ENCODE measurements around the gene COPS9. TPM values are rescaled to one million over a fixed set of nuclear protein-coding genes. Genes with fewer than 3 reads are reported as not detected.

COPS9 gene
- polyA plus RNA-seq, 1 donor (not counting 4 experiments of a cell fraction or from before 2014, with no cell fraction given) = 399 TPM

- H3K27me3 ChIP-seq (ENCODE audit: control insufficient read depth, extremely low read depth, insufficient read depth, low read length) = peaks cover 9% of the 10 kb centered on the region
- no peak overlapping the region for H3K9ac ChIP-seq (ENCODE audit: control insufficient read depth, extremely low read depth, insufficient read depth, low read length)
- no peaks in the 10 kb centered on the region for H4K20me1 ChIP-seq (ENCODE audit: control insufficient read depth, extremely low read depth, insufficient read depth, low read length)
- H2AFZ ChIP-seq (ENCODE audit: control insufficient read depth, low read length) = no peak overlapping the region
- H3K79me2 ChIP-seq (ENCODE audit: control insufficient read depth, insufficient read depth, low read length) = no peaks in the 10 kb centered on the region
- H3K4me1 ChIP-seq (ENCODE audit: control insufficient read depth, extremely low read depth, insufficient read depth, low read length) = no peaks in the 10 kb centered on the region
- peaks cover 3% of the 10 kb centered on the region for H3K9me3 ChIP-seq (ENCODE audit: control insufficient read depth, low read depth, low read length)
- no peak for TF ChIP-seq EZH2 (IDR thresholded peaks at IDR 0.05; ENCODE audit: low read length)
- no peak for TF ChIP-seq CTCF (optimal IDR thresholded peaks at IDR 0.05 in 1 of 3, IDR thresholded peaks at IDR 0.05 in 1 of 3, conservative IDR thresholded peaks at IDR 0.05 in 1 of 3; ENCODE audit: extremely low read depth in 1 of 3, insufficient read depth in 2 of 3, low read length in 3 of 3)
- no peak overlapping the region for H3K4me2 ChIP-seq (ENCODE audit: control insufficient read depth, extremely low read depth, insufficient read depth, low read depth, low read length)
- no peaks in the 10 kb centered on the region for H3K36me3 ChIP-seq (ENCODE audit: control insufficient read depth in 2 of 2, extremely low read depth in 1 of 2, insufficient read depth in 2 of 2, low read length in 2 of 2)
- no peaks in the 10 kb centered on the region for H3K9me1 ChIP-seq (ENCODE audit: control insufficient read depth, extremely low read depth, insufficient read depth, low read length)
- no peak overlapping the region for H3K4me3 ChIP-seq (ENCODE audit: control insufficient read depth in 2 of 3, extremely low read depth in 1 of 3, insufficient read depth in 2 of 3, low read depth in 1 of 3, low read length in 3 of 3)
- FAIRE-seq (no peak), DNase-seq (ENCODE audit: low read depth, low spot score) (no peak)
- no peak overlapping the region for H3K27ac ChIP-seq (ENCODE audit: control insufficient read depth, insufficient read depth, low read length)
- dilution Hi-C loops (cut with MboI; ENCODE audit: extremely low pct_ligation_motif_present, low sequenced_read_pairs) = no loop called here
These were observed 25.1 kb upstream of the COPS9 start for GRCh38 chr2:240161087-240161750.

- Histone ChIP-seq H3K36me3 (ENCODE audit: control insufficient read depth in 2 of 2, extremely low read depth in 1 of 2, insufficient read depth in 2 of 2, low read length in 2 of 2) (no peaks in the 10 kb centered on the region), H3K9ac (ENCODE audit: control insufficient read depth, extremely low read depth, insufficient read depth, low read length) (no peak overlapping the region), H3K27ac (ENCODE audit: control insufficient read depth, insufficient read depth, low read length) (no peak overlapping the region), H3K27me3 (ENCODE audit: control insufficient read depth, extremely low read depth, insufficient read depth, low read length) (peaks cover 7% of the 10 kb centered on the region), H3K4me2 (ENCODE audit: control insufficient read depth, extremely low read depth, insufficient read depth, low read depth, low read length) (no peak overlapping the region), H3K9me3 (ENCODE audit: control insufficient read depth, low read depth, low read length) (peaks cover 3% of the 10 kb centered on the region), H3K79me2 (ENCODE audit: control insufficient read depth, insufficient read depth, low read length) (no peaks in the 10 kb centered on the region), H2AFZ (ENCODE audit: control insufficient read depth, low read length) (no peak overlapping the region), H3K4me3 (ENCODE audit: control insufficient read depth in 2 of 3, extremely low read depth in 1 of 3, insufficient read depth in 2 of 3, low read depth in 1 of 3, low read length in 3 of 3) (no peak overlapping the region), H3K9me1 (ENCODE audit: control insufficient read depth, extremely low read depth, insufficient read depth, low read length) (no peaks in the 10 kb centered on the region), H4K20me1 (ENCODE audit: control insufficient read depth, extremely low read depth, insufficient read depth, low read length) (no peaks in the 10 kb centered on the region), H3K4me1 (ENCODE audit: control insufficient read depth, extremely low read depth, insufficient read depth, low read length) (no peaks in the 10 kb centered on the region)
- FAIRE-seq = no peak
- dilution Hi-C loops (cut with MboI; ENCODE audit: extremely low pct_ligation_motif_present, low sequenced_read_pairs) = no loop called here
- no peak for TF ChIP-seq EZH2 (IDR thresholded peaks at IDR 0.05; ENCODE audit: low read length)
- TF ChIP-seq CTCF (optimal IDR thresholded peaks at IDR 0.05 in 1 of 3, IDR thresholded peaks at IDR 0.05 in 1 of 3, conservative IDR thresholded peaks at IDR 0.05 in 1 of 3; ENCODE audit: extremely low read depth in 1 of 3, insufficient read depth in 2 of 3, low read length in 3 of 3) = no peak
- DNase-seq (ENCODE audit: low read depth, low spot score) = no peak
These were observed 24.4 kb upstream of the COPS9 start for GRCh38 chr2:240160291-240161086.

All from keratinocyte (primary cell).